KMS-11 (cell line): ENCODE measurements around the gene SLC30A3.

Source experiments
- H2AFZ ChIP-seq: fragments of 200-600 bp; sonication (generic); 2 replicates; pipeline ENCODE4 v1.6.1; 2016; ENCODE audit warnings: antibody characterized with exemption, mixed run types, low read depth
- H3K27ac ChIP-seq: fragments of 200-600 bp; sonication (generic); 2 replicates; pipeline ENCODE4 v1.6.1; 2016; ENCODE audit warnings: mild to moderate bottlenecking, mixed run types
- H3K27me3 ChIP-seq: fragments of 200-600 bp; sonication (generic); 2 replicates; pipeline ENCODE4 v1.6.1; 2017; ENCODE audit warnings: mild to moderate bottlenecking, low read depth, mixed run types, moderate library complexity; ENCODE audit not compliant: insufficient read depth
- H3K36me3 ChIP-seq: fragments of 200-600 bp; sonication (generic); 2 replicates; pipeline ENCODE4 v1.6.1; 2017; ENCODE audit warnings: mild to moderate bottlenecking, mixed run types; ENCODE audit not compliant: insufficient read depth
- H3K4me1 ChIP-seq: fragments of 200-600 bp; sonication (generic); 2 replicates; pipeline ENCODE4 v1.6.1; 2016; ENCODE audit warnings: mild to moderate bottlenecking, low read depth, mixed run types; ENCODE audit not compliant: poor library complexity, severe bottlenecking
- H3K4me2 ChIP-seq: fragments of 200-600 bp; sonication (generic); 2 replicates; pipeline ENCODE4 v1.7.0; 2016; ENCODE audit warnings: mild to moderate bottlenecking, mixed run types
- H3K4me3 ChIP-seq: fragments of 200-600 bp; sonication (generic); IDR thresholded peaks from 2 replicates; pipeline ENCODE4 v1.6.1; 2017; ENCODE audit warnings: low read depth, low read length, mixed read lengths; ENCODE audit not compliant: insufficient read depth
- H3K79me2 ChIP-seq: fragments of 200-600 bp; sonication (generic); 2 replicates; pipeline ENCODE4 v1.6.1; 2016; ENCODE audit warnings: low read depth, mixed run types; ENCODE audit not compliant: insufficient read depth
- H3K9ac ChIP-seq: fragments of 200-600 bp; sonication (generic); 2 replicates; pipeline ENCODE4 v1.6.1; 2016; ENCODE audit warnings: mild to moderate bottlenecking, mixed run types
- H4K20me1 ChIP-seq: fragments of 200-600 bp; sonication (generic); 2 replicates; pipeline ENCODE4 v1.6.1; 2016; ENCODE audit warnings: mild to moderate bottlenecking, mixed run types; ENCODE audit not compliant: insufficient read depth
- CTCF ChIP-seq: fragments of 200-600 bp; sonication (generic); conservative IDR thresholded peaks from 2 replicates; pipeline ENCODE4 v1.6.1; 2017; ENCODE audit warnings: low read depth, mild to moderate bottlenecking, antibody characterized with exemption, low read length, moderate library complexity, mixed read lengths

SLC30A3 gene

GRCh38 chr2:27203741-27204140 lies 59.1 kb downstream of the SLC30A3 start:
- Histone ChIP-seq H4K20me1 (no peaks in the 10 kb centered on the region), H3K4me3 (no peak overlapping the region), H3K27me3 (no peaks in the 10 kb centered on the region), H3K4me2 (no peak overlapping the region), H3K79me2 (no peaks in the 10 kb centered on the region), H2AFZ (no peak overlapping the region), H3K9ac (no peak overlapping the region), H3K4me1 (no peaks in the 10 kb centered on the region), H3K27ac (no peak overlapping the region), H3K36me3 (no peaks in the 10 kb centered on the region)
- TF ChIP-seq CTCF, result no peak
